Suprapubic skin (tissue), 4 donors: Measurements from ENCODE around the gene NPIPB6. TPM values are rescaled to one million over a fixed set of nuclear protein-coding genes. Genes with fewer than 3 reads are reported as not detected.
A peak's percentile ranks its signal among the peaks of the same experiment; 100 is the strongest.
"Not testable (repeated sequence)": the region's sequence is repeated elsewhere in the genome, so short reads cannot be mapped to it uniquely, and the experiment has no call there.

Experiments used
- DNase-seq, 2 donors: peaks; one replicate each; pipeline ENCODE4 v3.0.0-alpha.2; 2019; ENCODE audit warnings: low spot score in 2 of 2
- H3K27ac ChIP-seq: fragments of 200-600 bp; sonication (generic); one replicate; pipeline ENCODE4 v1.5.1; 2019
- H3K27me3 ChIP-seq: fragments of 200-600 bp; sonication (generic); one replicate; pipeline ENCODE4 v1.5.1; 2019
- H3K36me3 ChIP-seq: fragments of 200-600 bp; sonication (generic); one replicate; pipeline ENCODE4 v1.5.1; 2019
- H3K4me1 ChIP-seq: fragments of 200-600 bp; sonication (generic); one replicate; pipeline ENCODE4 v1.5.1; 2019
- H3K4me3 ChIP-seq: fragments of 200-600 bp; sonication (generic); one replicate; pipeline ENCODE4 v1.5.1; 2019; ENCODE audit warnings: mild to moderate bottlenecking
- H3K9me3 ChIP-seq: fragments of 200-600 bp; sonication (generic); one replicate; pipeline ENCODE4 v1.5.1; 2019
- CTCF ChIP-seq, 2 donors: fragments of 200-600 bp in 1 of 2; fragments of 450-650 bp in 1 of 2; sonication (generic) in 1 of 2; IDR thresholded peaks; one replicate each; pipeline ENCODE4 v1.5.1; 2016 to 2019; ENCODE audit warnings: antibody characterized with exemption in 2 of 2, mild to moderate bottlenecking in 1 of 2, moderate library complexity in 1 of 2
- EP300 ChIP-seq: sonication (generic); formaldehyde crosslinking; IDR thresholded peaks from one replicate; pipeline ENCODE4 v1.6.1; 2017; ENCODE audit warnings: antibody characterized with exemption
- POLR2A ChIP-seq, 2 donors: fragments of 450-650 bp; IDR thresholded peaks; one replicate each; pipeline ENCODE4 v1.6.1; 2017; ENCODE audit warnings: antibody characterized with exemption in 2 of 2, mild to moderate bottlenecking in 2 of 2, moderate library complexity in 2 of 2
- POLR2AphosphoS5 ChIP-seq, 3 donors: sonication (generic); formaldehyde crosslinking; IDR thresholded peaks; one replicate each; pipeline ENCODE4 v1.6.1; 2017; ENCODE audit warnings: antibody characterized with exemption in 3 of 3
- WGBS: methylation state at CpG from one replicate; pipeline ENCODE4 v1.1.5; 2018; 5-methylcytosine and 5-hydroxymethylcytosine counted together
- total RNA-seq, 4 donors: library from RNA; depleted of rRNA; stranded (reverse); fragments of >200 nt; gene quantifications; one replicate each; pipeline ENCODE4 v1.1.0, GENCODE V29; 2016

NPIPB6 gene
- total RNA-seq, 4 donors from 2014 or later, result 0.45 to 30.7 (median 1.5) TPM

GRCh38 chr16:28335678-28336077 is 27.6 kb downstream of the NPIPB6 start:
- H3K9me3 ChIP-seq, H3K4me1 ChIP-seq, H3K4me3 ChIP-seq, H3K27ac ChIP-seq, H3K36me3 ChIP-seq, DNase-seq, H3K27me3 ChIP-seq: not testable (repeated sequence)
- 79% methylated on average over 8 of the region's 8 CpGs for WGBS

GRCh38 chr16:28332632-28333031 is 30.7 kb downstream of the NPIPB6 start:
- H3K27ac ChIP-seq, H3K4me1 ChIP-seq, DNase-seq, H3K27me3 ChIP-seq, H3K36me3 ChIP-seq, H3K9me3 ChIP-seq, H3K4me3 ChIP-seq: not testable (repeated sequence)
- 56% methylated on average over 6 of the region's 6 CpGs for WGBS

- not testable (repeated sequence) for H3K9me3 ChIP-seq, H3K4me3 ChIP-seq, H3K27me3 ChIP-seq, H3K27ac ChIP-seq, DNase-seq, H3K4me1 ChIP-seq, H3K36me3 ChIP-seq
- WGBS, result 100% methylated on average over 1 of the region's 2 CpGs
Observed at GRCh38 chr16:28330981-28331380, 32.3 kb downstream of the NPIPB6 start.

- H3K36me3 ChIP-seq, H3K4me3 ChIP-seq, H3K27me3 ChIP-seq, H3K4me1 ChIP-seq, H3K9me3 ChIP-seq, H3K27ac ChIP-seq: not testable (repeated sequence)
- 19% methylated on average over 5 of the region's 9 CpGs for WGBS
- DNase-seq, result peak in 1 of 2 donors; percentile 38
Observed at GRCh38 chr16:28330232-28330631, 33.1 kb downstream of the NPIPB6 start.

- H3K27me3 ChIP-seq, result no peaks in the 10 kb centered on the region
- peak in 1 of 2 donors; percentile 80 for DNase-seq
- no peaks in the 10 kb centered on the region for H3K9me3 ChIP-seq
- H3K4me1 ChIP-seq, result no peaks in the 10 kb centered on the region
- TF ChIP-seq CTCF (IDR thresholded peaks at IDR 0.05) (peak in 1 of 2 donors; percentile 56), EP300 (no peak)
- WGBS, result 74% methylated on average over 12 of the region's 12 CpGs
- no peak overlapping the region for H3K27ac ChIP-seq
- no peak overlapping the region for H3K4me3 ChIP-seq
- H3K36me3 ChIP-seq, result no peaks in the 10 kb centered on the region
Observed at GRCh38 chr16:28326881-28327610, 36.3 kb downstream of the NPIPB6 start.

GRCh38 chr16:28324887-28325279 is 38.4 kb downstream of the NPIPB6 start:
- 69% methylated on average over 3 of the region's 3 CpGs for WGBS
- peak in 1 of 2 donors; percentile 24 for DNase-seq
- H3K4me3 ChIP-seq, result no peak overlapping the region
- no peaks in the 10 kb centered on the region for H3K27me3 ChIP-seq
- H3K4me1 ChIP-seq, result no peaks in the 10 kb centered on the region
- no peaks in the 10 kb centered on the region for H3K36me3 ChIP-seq
- no peak overlapping the region for H3K27ac ChIP-seq
- no peaks in the 10 kb centered on the region for H3K9me3 ChIP-seq
- TF ChIP-seq POLR2AphosphoS5 (IDR thresholded peaks at IDR 0.05) (no peak), EP300 (no peak), CTCF (IDR thresholded peaks at IDR 0.05) (no peak), POLR2A (IDR thresholded peaks at IDR 0.05) (no peak)

- Histone ChIP-seq H3K4me1 (no peaks in the 10 kb centered on the region), H3K27me3 (no peaks in the 10 kb centered on the region), H3K36me3 (no peaks in the 10 kb centered on the region), H3K9me3 (no peaks in the 10 kb centered on the region), H3K4me3 (no peak overlapping the region), H3K27ac (no peak overlapping the region)
- DNase-seq, result peak in 1 of 2 donors; percentile 49
- 78% methylated on average over 5 of the region's 5 CpGs for WGBS
- TF ChIP-seq POLR2AphosphoS5 (IDR thresholded peaks at IDR 0.05), result no peak
- no peak for TF ChIP-seq POLR2A (IDR thresholded peaks at IDR 0.05)
- TF ChIP-seq CTCF (IDR thresholded peaks at IDR 0.05), result no peak
- TF ChIP-seq EP300, result no peak
Observed at GRCh38 chr16:28324235-28324886, 38.9 kb downstream of the NPIPB6 start.
